Loucy (cell line): ENCODE results near the gene NDUFB8.
A peak's percentile ranks its signal among the peaks of the same experiment; 100 is the strongest.

ENCODE experiments used
- H2AFZ ChIP-seq: fragments of 200-600 bp; sonication (generic); 2 replicates; pipeline ENCODE4 v1.6.0; 2016; ENCODE audit warnings: antibody characterized with exemption, mild to moderate bottlenecking, low read length, moderate library complexity
- H3F3A ChIP-seq: fragments of 200-600 bp; 2 replicates; pipeline ENCODE4 v1.6.0; 2016; ENCODE audit warnings: antibody characterized with exemption, low read depth, mild to moderate bottlenecking
- H3K27me3 ChIP-seq: fragments of 200-600 bp; sonication (generic); 2 replicates; pipeline ENCODE4 v1.6.1; 2014; ENCODE audit warnings: low read length, mild to moderate bottlenecking; ENCODE audit not compliant: insufficient read depth, poor library complexity, severe bottlenecking
- H3K36me3 ChIP-seq: fragments of 200-600 bp; sonication (generic); 2 replicates; pipeline ENCODE4 v1.6.1; 2016; ENCODE audit warnings: low read length; ENCODE audit not compliant: insufficient read depth
- H3K4me1 ChIP-seq: fragments of 200-600 bp; sonication (generic); 2 replicates; pipeline ENCODE4 v1.5.1; 2014; ENCODE audit warnings: low read length, mild to moderate bottlenecking; ENCODE audit not compliant: insufficient read depth, poor library complexity, severe bottlenecking
- H3K4me2 ChIP-seq: fragments of 200-600 bp; sonication (generic); 2 replicates; pipeline ENCODE4 v1.6.0; 2014; ENCODE audit warnings: antibody characterized with exemption, low read length, low read depth, mild to moderate bottlenecking; ENCODE audit not compliant: poor library complexity, severe bottlenecking
- H3K4me3 ChIP-seq: fragments of 200-600 bp; sonication (generic); 2 replicates; pipeline ENCODE4 v1.5.1; 2014; ENCODE audit warnings: low read length, mild to moderate bottlenecking, mixed read lengths; ENCODE audit not compliant: poor library complexity, severe bottlenecking
- H3K79me2 ChIP-seq: fragments of 200-600 bp; sonication (generic); 2 replicates; pipeline ENCODE4 v1.6.1; 2014; ENCODE audit warnings: low read length; ENCODE audit not compliant: insufficient read depth
- H3K9ac ChIP-seq: fragments of 200-600 bp; sonication (generic); 2 replicates; pipeline ENCODE4 v1.6.0; 2014; ENCODE audit warnings: mild to moderate bottlenecking, low read depth, low read length, moderate library complexity; ENCODE audit not compliant: poor library complexity, severe bottlenecking
- H3K9me2 ChIP-seq: fragments of 200-600 bp; sonication (generic); replicated peaks from 2 replicates; pipeline ENCODE4 v1.6.1; 2016; ENCODE audit warnings: low read depth, low read length, mixed read lengths
- H3K9me3 ChIP-seq: fragments of 200-600 bp; sonication (generic); 2 replicates; pipeline ENCODE4 v1.6.1; 2014; ENCODE audit warnings: mild to moderate bottlenecking, antibody characterized with exemption, low read length, low read depth; ENCODE audit not compliant: insufficient read depth
- H4K20me1 ChIP-seq: fragments of 200-600 bp; sonication (generic); 2 replicates; pipeline ENCODE4 v1.6.0; 2014; ENCODE audit warnings: antibody characterized with exemption, low read length, mild to moderate bottlenecking; ENCODE audit not compliant: insufficient read depth, poor library complexity, severe bottlenecking
- CTCF ChIP-seq: fragments of 200-600 bp; sonication (generic); conservative IDR thresholded peaks from 2 replicates; pipeline ENCODE4 v1.5.1; 2014; ENCODE audit warnings: mild to moderate bottlenecking, antibody characterized with exemption, low read length
- EZH2phosphoT487 ChIP-seq: fragments of 200-600 bp; IDR thresholded peaks from 2 replicates; pipeline ENCODE4 v1.6.1; 2018; ENCODE audit warnings: antibody characterized with exemption, mild to moderate bottlenecking, moderate library complexity, borderline replicate concordance

Gene NDUFB8

GRCh38 chr10:100528921-100529474 lies 673 bp downstream of the NDUFB8 start:
- no peak for TF ChIP-seq CTCF
- no peak for TF ChIP-seq EZH2phosphoT487
- H3K36me3 ChIP-seq: peaks cover 33% of the 10 kb centered on the region; the same call in 1 of the 2 replicates
- no peaks in the 10 kb centered on the region for H3F3A ChIP-seq
- H3K27me3 ChIP-seq: no peaks in the 10 kb centered on the region
- peak overlapping the region; percentile 86 for H3K4me2 ChIP-seq
- peak overlapping the region; percentile 86 for H3K4me3 ChIP-seq
- H2AFZ ChIP-seq: peak overlapping the region; percentile 92
- peaks cover 62% of the 10 kb centered on the region for H3K79me2 ChIP-seq
- H3K4me1 ChIP-seq: peaks cover 39% of the 10 kb centered on the region
- no peaks in the 10 kb centered on the region for H3K9me3 ChIP-seq
- peaks cover 20% of the 10 kb centered on the region for H4K20me1 ChIP-seq
- peak overlapping the region; percentile 95 for H3K9ac ChIP-seq
- no peaks in the 10 kb centered on the region for H3K9me2 ChIP-seq

- H3K36me3 ChIP-seq: peaks cover 40% of the 10 kb centered on the region; the same call in 1 of the 2 replicates
- H3K4me1 ChIP-seq: peaks cover 39% of the 10 kb centered on the region
- no peak for TF ChIP-seq CTCF
- no peak for TF ChIP-seq EZH2phosphoT487
- no peaks in the 10 kb centered on the region for H3K9me2 ChIP-seq
- H3K27me3 ChIP-seq: no peaks in the 10 kb centered on the region
- H3K9ac ChIP-seq: peak overlapping the region; percentile 95
- peaks cover 65% of the 10 kb centered on the region for H3K79me2 ChIP-seq
- peak overlapping the region; percentile 86 for H3K4me2 ChIP-seq
- H3F3A ChIP-seq: no peaks in the 10 kb centered on the region
- peaks cover 20% of the 10 kb centered on the region for H4K20me1 ChIP-seq
- no peak overlapping the region for H2AFZ ChIP-seq
- peak overlapping the region; percentile 86 for H3K4me3 ChIP-seq
- H3K9me3 ChIP-seq: no peaks in the 10 kb centered on the region
Measured at GRCh38 chr10:100528123-100528886, 1.4 kb downstream of the NDUFB8 start.

- H3K9ac ChIP-seq: no peak overlapping the region
- H3K36me3 ChIP-seq: peaks cover 46% of the 10 kb centered on the region; the same call in 1 of the 2 replicates
- TF ChIP-seq CTCF (peak; percentile 45), EZH2phosphoT487 (no peak)
Measured at GRCh38 chr10:100524638-100525037, 5.0 kb downstream of the NDUFB8 start.

More at GRCh38 chr10:100524638-100525037, 5.0 kb downstream of the NDUFB8 start:
- H3K4me1 ChIP-seq: peaks cover 32% of the 10 kb centered on the region
- no peaks in the 10 kb centered on the region for H3K9me3 ChIP-seq
- H3K79me2 ChIP-seq: peaks cover 59% of the 10 kb centered on the region
- H4K20me1 ChIP-seq: peaks cover 20% of the 10 kb centered on the region
- peak overlapping the region; percentile 30 for H3K4me2 ChIP-seq
- H3K27me3 ChIP-seq: no peaks in the 10 kb centered on the region
- H3K9me2 ChIP-seq: no peaks in the 10 kb centered on the region
- no peak overlapping the region for H3K4me3 ChIP-seq
- H2AFZ ChIP-seq: no peak overlapping the region
- H3F3A ChIP-seq: 0 out of 2 replicates have a peak, but pooled peaks cover 3% of the 10 kb centered on the region
